ENCODE results near the gene HTRA3.

HTRA3 gene

DNA sequence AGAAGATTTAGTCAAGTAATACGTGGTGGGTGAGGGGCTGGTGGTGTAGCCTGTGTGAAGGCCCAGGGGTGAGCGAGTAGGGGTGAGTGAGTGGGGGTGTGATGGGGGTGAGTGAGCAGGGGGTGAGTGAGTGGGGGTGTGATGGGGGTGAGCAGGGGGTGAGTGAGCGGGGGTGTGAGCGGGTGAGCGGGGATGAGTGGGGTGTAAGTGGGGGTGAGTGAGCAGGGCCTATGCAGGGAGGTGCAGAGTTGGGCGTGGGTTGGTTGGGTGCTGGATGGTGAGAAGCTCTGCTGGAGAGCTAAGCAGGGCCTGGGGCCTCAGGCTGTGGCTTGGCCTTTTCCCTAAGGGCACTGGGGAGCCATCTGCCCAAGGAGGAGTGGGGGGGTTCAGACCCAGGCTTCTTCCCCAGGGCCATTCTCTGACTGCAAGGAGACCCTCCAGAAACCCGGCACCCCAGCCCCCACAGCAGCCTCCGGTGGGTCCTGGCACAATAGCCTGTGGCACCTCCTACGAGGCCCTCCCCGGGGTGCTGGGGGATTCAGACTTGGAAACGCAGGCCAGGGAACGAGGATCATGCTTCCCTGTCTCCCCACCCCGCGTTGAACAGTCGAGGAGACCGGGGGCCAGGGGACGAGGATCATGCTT is 40.1 kb upstream of the HTRA3 start:
- H3K36me3 Mint-ChIP-seq (ENCODE audit: low read depth) = peaks cover 15% of the 10 kb centered on the region
- peak overlapping the region; percentile 75 for H3K27ac Mint-ChIP-seq
- H3K4me1 Mint-ChIP-seq (ENCODE audit: low read depth) = peaks cover 10% of the 10 kb centered on the region
- no peak overlapping the region for H3K4me3 Mint-ChIP-seq
- no peaks in the 10 kb centered on the region for H3K27me3 Mint-ChIP-seq (ENCODE audit: low read depth)
- no peaks in the 10 kb centered on the region for H3K9me3 Mint-ChIP-seq

DNA sequence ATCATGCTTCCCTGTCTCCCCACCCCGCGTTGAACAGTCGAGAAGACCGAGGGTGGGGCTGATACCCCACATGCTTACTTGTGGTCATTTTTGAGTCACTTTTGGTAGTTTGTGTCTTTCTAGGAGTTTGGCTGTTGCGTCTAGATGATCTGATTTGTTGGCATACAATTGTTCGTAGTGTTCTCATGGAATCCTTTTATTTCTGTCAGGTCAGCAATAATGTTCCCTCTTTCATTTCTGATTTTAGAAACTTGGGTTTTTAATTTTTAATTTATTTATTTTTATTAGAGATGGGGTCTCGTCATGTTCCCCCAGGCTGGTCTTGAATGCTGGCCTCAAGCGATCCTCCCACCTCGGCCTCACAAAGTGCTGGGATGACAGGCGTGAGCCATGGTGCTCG is 39.5 kb upstream of the HTRA3 start:
- peaks cover 11% of the 10 kb centered on the region for H3K36me3 Mint-ChIP-seq (ENCODE audit: low read depth)
- H3K4me3 Mint-ChIP-seq = no peak overlapping the region
- H3K9me3 Mint-ChIP-seq = no peaks in the 10 kb centered on the region
- H3K27me3 Mint-ChIP-seq (ENCODE audit: low read depth) = no peaks in the 10 kb centered on the region
- H3K4me1 Mint-ChIP-seq (ENCODE audit: low read depth) = peaks cover 8% of the 10 kb centered on the region
- H3K27ac Mint-ChIP-seq = no peak overlapping the region

DNA sequence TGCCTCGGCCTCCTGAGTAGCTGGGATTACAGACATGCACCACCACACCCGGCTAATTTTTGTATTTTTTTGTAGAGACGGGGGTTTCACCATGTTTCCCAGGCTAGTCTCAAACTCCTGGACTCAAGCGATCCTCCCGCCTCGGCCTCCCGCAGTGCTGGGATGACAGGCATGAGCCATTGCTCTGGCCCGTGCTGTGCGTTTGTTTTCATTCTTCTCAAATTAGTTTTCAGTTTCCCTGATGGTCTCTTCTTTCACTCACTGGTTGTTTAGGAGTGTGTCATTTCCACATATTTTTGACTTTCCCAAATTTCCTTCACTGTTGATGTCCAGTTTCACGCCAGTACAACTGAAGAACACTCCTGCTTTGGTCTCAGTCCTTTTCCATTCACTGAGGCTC is 38.7 kb upstream of the HTRA3 start:
- H3K4me1 Mint-ChIP-seq (ENCODE audit: low read depth) = peaks cover 9% of the 10 kb centered on the region
- H3K36me3 Mint-ChIP-seq (ENCODE audit: low read depth) = peaks cover 12% of the 10 kb centered on the region
- no peak overlapping the region for H3K27ac Mint-ChIP-seq
- H3K4me3 Mint-ChIP-seq = no peak overlapping the region
- no peaks in the 10 kb centered on the region for H3K9me3 Mint-ChIP-seq
- no peaks in the 10 kb centered on the region for H3K27me3 Mint-ChIP-seq (ENCODE audit: low read depth)

DNA sequence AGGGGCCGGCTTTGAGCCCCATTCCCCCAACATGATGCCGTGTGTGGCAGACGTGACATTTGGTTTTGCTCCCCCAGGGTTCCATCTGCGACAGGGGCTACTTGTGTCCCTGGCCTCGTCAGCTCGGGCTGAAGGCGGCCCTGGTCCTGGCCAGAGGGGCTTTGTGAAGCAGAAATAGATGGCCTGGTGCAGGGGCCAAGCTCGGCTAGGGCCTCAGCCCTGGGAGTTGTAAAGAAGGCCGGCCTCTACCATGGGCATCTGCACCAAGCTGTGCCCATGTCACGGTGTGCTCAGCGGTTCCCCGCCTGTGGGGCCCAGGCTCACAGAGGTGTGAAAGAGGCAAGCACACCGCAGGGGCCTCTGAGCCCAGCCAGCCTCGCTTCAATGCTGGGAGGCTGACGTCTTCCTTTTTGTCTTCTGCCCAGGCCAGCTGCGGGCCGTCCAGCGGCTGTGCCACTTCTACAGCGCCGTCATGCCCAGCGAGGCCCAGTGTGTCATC is 38.0 kb upstream of the HTRA3 start:
- Mint-ChIP-seq H3K4me1 (ENCODE audit: low read depth) (peaks cover 9% of the 10 kb centered on the region), H3K4me3 (no peak overlapping the region), H3K27me3 (ENCODE audit: low read depth) (no peaks in the 10 kb centered on the region), H3K36me3 (ENCODE audit: low read depth) (peaks cover 9% of the 10 kb centered on the region), H3K27ac (no peak overlapping the region), H3K9me3 (no peaks in the 10 kb centered on the region)

DNA sequence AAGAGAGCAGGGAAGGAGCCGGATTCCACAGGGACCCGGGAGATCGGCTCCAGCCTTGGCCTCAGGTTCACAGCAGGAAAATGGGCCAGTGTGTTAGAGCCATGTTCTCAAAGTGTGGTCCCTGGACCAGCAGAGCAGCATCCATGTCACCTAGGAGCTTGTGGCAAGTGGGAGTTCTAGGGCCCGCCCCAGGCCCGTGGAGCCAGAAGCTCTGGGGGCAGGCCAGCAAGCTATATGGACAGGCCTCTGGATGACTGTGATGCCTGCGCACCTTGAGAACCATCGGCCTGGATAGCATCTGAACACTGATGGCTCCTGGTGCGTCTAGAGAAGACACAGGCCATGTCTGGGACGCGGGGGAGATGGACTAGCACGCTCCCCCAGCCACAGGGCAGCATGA is 36.8 kb upstream of the HTRA3 start:
- Mint-ChIP-seq H3K27ac (no peak overlapping the region), H3K27me3 (ENCODE audit: low read depth) (no peaks in the 10 kb centered on the region), H3K4me3 (no peak overlapping the region), H3K9me3 (no peaks in the 10 kb centered on the region), H3K36me3 (ENCODE audit: low read depth) (peaks cover 9% of the 10 kb centered on the region), H3K4me1 (ENCODE audit: low read depth) (peaks cover 9% of the 10 kb centered on the region)

GRCh38 chr4:8233672-8234484 is 35.7 kb upstream of the HTRA3 start:
- no peak overlapping the region for H3K4me3 Mint-ChIP-seq
- H3K36me3 Mint-ChIP-seq (ENCODE audit: low read depth) = peaks cover 9% of the 10 kb centered on the region
- peaks cover 4% of the 10 kb centered on the region for H3K4me1 Mint-ChIP-seq (ENCODE audit: low read depth)
- H3K27me3 Mint-ChIP-seq (ENCODE audit: low read depth) = no peaks in the 10 kb centered on the region
- no peak overlapping the region for H3K27ac Mint-ChIP-seq
- H3K9me3 Mint-ChIP-seq = no peaks in the 10 kb centered on the region

DNA sequence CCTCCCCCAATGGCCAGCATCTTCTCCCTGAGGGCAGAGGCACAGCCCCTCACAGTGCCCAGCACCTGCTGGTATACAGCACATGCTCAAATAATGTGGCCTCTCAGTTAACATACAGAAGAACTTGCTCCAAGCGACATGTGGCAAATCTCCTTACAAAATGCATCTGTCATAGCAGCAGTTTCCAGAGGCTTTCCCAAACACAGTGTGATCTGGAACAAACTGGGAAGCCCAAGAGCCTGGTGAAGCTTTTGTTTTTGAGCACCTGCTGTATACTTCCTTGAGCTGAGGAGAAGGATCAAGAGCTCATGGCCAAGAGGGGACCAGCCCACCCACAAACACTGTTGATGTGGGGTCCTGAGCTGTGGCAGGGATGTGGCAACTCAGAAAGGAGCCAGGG is 34.8 kb upstream of the HTRA3 start:
- Mint-ChIP-seq H3K36me3 (ENCODE audit: low read depth) (peaks cover 9% of the 10 kb centered on the region), H3K4me1 (ENCODE audit: low read depth) (peaks cover 1% of the 10 kb centered on the region)

GRCh38 chr4:8235224-8235623 is 34.3 kb upstream of the HTRA3 start:
- Mint-ChIP-seq H3K9me3 (no peaks in the 10 kb centered on the region), H3K4me3 (no peak overlapping the region), H3K27ac (no peak overlapping the region), H3K36me3 (ENCODE audit: low read depth) (peaks cover 9% of the 10 kb centered on the region), H3K4me1 (ENCODE audit: low read depth) (peaks cover 1% of the 10 kb centered on the region), H3K27me3 (ENCODE audit: low read depth) (no peaks in the 10 kb centered on the region)

More for the DNA sequence above, 34.8 kb upstream of the HTRA3 start:
- no peaks in the 10 kb centered on the region for H3K9me3 Mint-ChIP-seq
- H3K27me3 Mint-ChIP-seq (ENCODE audit: low read depth) = no peaks in the 10 kb centered on the region
- H3K27ac Mint-ChIP-seq = no peak overlapping the region
- no peak overlapping the region for H3K4me3 Mint-ChIP-seq

DNA sequence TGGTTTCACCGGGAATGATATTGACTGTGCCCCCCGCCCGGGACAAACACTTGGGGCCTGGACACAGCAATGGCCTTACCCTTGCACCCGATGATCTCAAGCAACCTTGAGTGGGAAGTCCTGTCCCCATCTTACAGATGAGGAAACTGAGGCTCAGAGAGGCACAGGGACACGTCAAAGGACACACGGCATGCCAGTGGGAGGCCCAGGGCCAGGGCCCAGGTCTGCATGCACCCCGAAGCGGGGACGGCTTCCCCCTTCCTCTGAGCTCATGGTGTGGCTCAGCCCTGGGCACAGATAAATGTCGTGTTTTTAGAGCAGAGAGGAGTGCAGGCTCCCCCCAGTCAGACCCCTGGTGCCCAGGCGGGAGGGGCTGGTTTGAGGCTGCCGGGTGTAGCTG is 33.9 kb upstream of the HTRA3 start:
- H3K4me1 Mint-ChIP-seq (ENCODE audit: low read depth) = peaks cover 1% of the 10 kb centered on the region
- peaks cover 9% of the 10 kb centered on the region for H3K36me3 Mint-ChIP-seq (ENCODE audit: low read depth)
- no peaks in the 10 kb centered on the region for H3K27me3 Mint-ChIP-seq (ENCODE audit: low read depth)
- H3K4me3 Mint-ChIP-seq = no peak overlapping the region
- no peak overlapping the region for H3K27ac Mint-ChIP-seq
- H3K9me3 Mint-ChIP-seq = no peaks in the 10 kb centered on the region

GRCh38 chr4:8236106-8236919 is 33.2 kb upstream of the HTRA3 start:
- no peak overlapping the region for H3K27ac Mint-ChIP-seq
- no peaks in the 10 kb centered on the region for H3K27me3 Mint-ChIP-seq (ENCODE audit: low read depth)
- no peak overlapping the region for H3K4me3 Mint-ChIP-seq
- peaks cover 7% of the 10 kb centered on the region for H3K36me3 Mint-ChIP-seq (ENCODE audit: low read depth)
- peaks cover 1% of the 10 kb centered on the region for H3K4me1 Mint-ChIP-seq (ENCODE audit: low read depth)
- H3K9me3 Mint-ChIP-seq = no peaks in the 10 kb centered on the region

- Mint-ChIP-seq H3K4me1 (ENCODE audit: low read depth) (peaks cover 1% of the 10 kb centered on the region), H3K27me3 (ENCODE audit: low read depth) (no peaks in the 10 kb centered on the region), H3K4me3 (no peak overlapping the region), H3K9me3 (no peaks in the 10 kb centered on the region), H3K36me3 (ENCODE audit: low read depth) (peaks cover 7% of the 10 kb centered on the region), H3K27ac (no peak overlapping the region)
Measured at GRCh38 chr4:8236920-8237195, 32.7 kb upstream of the HTRA3 start.

DNA sequence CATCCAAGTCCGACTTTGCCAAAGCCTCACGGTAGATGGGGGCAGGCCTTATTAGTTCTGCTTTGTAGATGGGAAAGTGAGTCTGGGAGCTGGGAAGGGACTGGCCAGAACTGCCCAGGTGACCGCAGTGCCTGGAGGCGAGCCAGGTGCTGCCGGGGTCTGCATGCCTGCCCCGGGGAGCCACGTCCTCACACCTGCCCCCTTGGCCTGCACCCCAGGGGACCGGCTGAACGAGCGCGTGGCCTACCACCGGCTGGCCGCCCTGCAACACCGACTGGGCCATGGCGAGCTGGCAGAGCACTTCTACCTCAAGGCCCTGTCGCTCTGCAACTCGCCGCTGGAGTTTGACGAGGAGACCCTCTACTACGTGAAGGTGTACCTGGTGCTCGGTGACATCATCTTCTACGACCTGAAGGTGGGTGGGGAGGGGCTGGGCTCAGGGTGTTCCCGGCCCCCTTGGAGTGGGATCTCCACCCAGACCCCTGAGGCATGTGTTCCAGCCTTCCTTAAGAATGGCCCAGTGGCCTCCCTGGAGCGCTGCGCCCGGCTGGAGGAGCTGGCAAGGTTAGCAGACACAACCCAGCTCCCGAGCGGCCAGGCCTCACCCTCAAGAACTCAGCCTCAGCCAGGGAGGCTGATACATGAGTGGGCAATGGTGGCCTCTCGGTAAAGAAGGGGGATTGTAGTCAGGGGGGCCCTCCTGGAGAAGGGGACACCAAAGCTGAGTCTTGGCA is 32.1 kb upstream of the HTRA3 start:
- H3K27me3 Mint-ChIP-seq (ENCODE audit: low read depth) = no peaks in the 10 kb centered on the region
- peaks cover 5% of the 10 kb centered on the region for H3K36me3 Mint-ChIP-seq (ENCODE audit: low read depth)
- H3K27ac Mint-ChIP-seq = no peak overlapping the region
- no peak overlapping the region for H3K4me3 Mint-ChIP-seq
- no peaks in the 10 kb centered on the region for H3K9me3 Mint-ChIP-seq
- peaks cover 1% of the 10 kb centered on the region for H3K4me1 Mint-ChIP-seq (ENCODE audit: low read depth)

GRCh38 chr4:8238036-8238511 is 31.5 kb upstream of the HTRA3 start:
- Mint-ChIP-seq H3K4me3 (no peak overlapping the region), H3K4me1 (ENCODE audit: low read depth) (peaks cover 1% of the 10 kb centered on the region), H3K27ac (no peak overlapping the region), H3K9me3 (no peaks in the 10 kb centered on the region), H3K27me3 (ENCODE audit: low read depth) (no peaks in the 10 kb centered on the region), H3K36me3 (ENCODE audit: low read depth) (peaks cover 5% of the 10 kb centered on the region)

GRCh38 chr4:8238515-8239053 is 31.0 kb upstream of the HTRA3 start:
- H3K4me3 Mint-ChIP-seq = no peak overlapping the region
- no peaks in the 10 kb centered on the region for H3K9me3 Mint-ChIP-seq
- no peak overlapping the region for H3K27ac Mint-ChIP-seq
- H3K36me3 Mint-ChIP-seq (ENCODE audit: low read depth) = peaks cover 5% of the 10 kb centered on the region
- peaks cover 1% of the 10 kb centered on the region for H3K4me1 Mint-ChIP-seq (ENCODE audit: low read depth)
- H3K27me3 Mint-ChIP-seq (ENCODE audit: low read depth) = no peaks in the 10 kb centered on the region

Measured in T-helper 1 cell treated with Interleukin-12 subunit alpha and Interleukin-12 subunit beta and Interleukin-4 antibody, amounts not matched to agents 30 μg/mL and 1 μg/mL, for 36 hours (primary cell).